Large intestine (tissue), 3 donors: ENCODE data around the gene SGMS1. TPM values are rescaled to one million over a fixed set of nuclear protein-coding genes. Genes with fewer than 3 reads are reported as not detected.

ENCODE experiments used
- DNase-seq, 2 donors: peaks; one replicate each; pipeline versions ENCODE4 v3.0.0 to v3.0.0-alpha.2; 2013
- H3K27ac ChIP-seq: one replicate; pipeline ENCODE4 v1.5.1; 2013; ENCODE audit warnings: low read length
- H3K27me3 ChIP-seq: 2 replicates; pipeline ENCODE4 v1.6.1; 2013; ENCODE audit warnings: low read length; ENCODE audit not compliant: control insufficient read depth, insufficient read depth
- H3K36me3 ChIP-seq: 2 replicates; pipeline ENCODE4 v1.6.1; 2013; ENCODE audit warnings: low read length; ENCODE audit not compliant: control insufficient read depth, insufficient read depth
- H3K4me1 ChIP-seq: one replicate; pipeline ENCODE4 v1.6.1; 2013; ENCODE audit warnings: low read length; ENCODE audit not compliant: control insufficient read depth, insufficient read depth
- H3K4me3 ChIP-seq: one replicate; pipeline ENCODE4 v1.5.1; 2013; ENCODE audit warnings: low read length
- H3K9me3 ChIP-seq: one replicate; pipeline ENCODE4 v1.6.1; 2013; ENCODE audit warnings: mild to moderate bottlenecking, low read depth, low read length, moderate library complexity; ENCODE audit not compliant: control insufficient read depth
- WGBS: methylation state at CpG from one replicate; pipeline ENCODE4 v1.1.5; 2013; ENCODE audit warnings: low lambda C conversion rate; ENCODE audit not compliant: insufficient coverage; 5-methylcytosine and 5-hydroxymethylcytosine counted together
- polyA plus RNA-seq: library from polyadenylated mRNA; unstranded; fragments of 120-200 nt; gene quantifications from one replicate; pipeline ENCODE4 v1.2.1, GENCODE V29; 2013

Gene SGMS1
- polyA plus RNA-seq, 1 donor = 22.8 TPM

DNA sequence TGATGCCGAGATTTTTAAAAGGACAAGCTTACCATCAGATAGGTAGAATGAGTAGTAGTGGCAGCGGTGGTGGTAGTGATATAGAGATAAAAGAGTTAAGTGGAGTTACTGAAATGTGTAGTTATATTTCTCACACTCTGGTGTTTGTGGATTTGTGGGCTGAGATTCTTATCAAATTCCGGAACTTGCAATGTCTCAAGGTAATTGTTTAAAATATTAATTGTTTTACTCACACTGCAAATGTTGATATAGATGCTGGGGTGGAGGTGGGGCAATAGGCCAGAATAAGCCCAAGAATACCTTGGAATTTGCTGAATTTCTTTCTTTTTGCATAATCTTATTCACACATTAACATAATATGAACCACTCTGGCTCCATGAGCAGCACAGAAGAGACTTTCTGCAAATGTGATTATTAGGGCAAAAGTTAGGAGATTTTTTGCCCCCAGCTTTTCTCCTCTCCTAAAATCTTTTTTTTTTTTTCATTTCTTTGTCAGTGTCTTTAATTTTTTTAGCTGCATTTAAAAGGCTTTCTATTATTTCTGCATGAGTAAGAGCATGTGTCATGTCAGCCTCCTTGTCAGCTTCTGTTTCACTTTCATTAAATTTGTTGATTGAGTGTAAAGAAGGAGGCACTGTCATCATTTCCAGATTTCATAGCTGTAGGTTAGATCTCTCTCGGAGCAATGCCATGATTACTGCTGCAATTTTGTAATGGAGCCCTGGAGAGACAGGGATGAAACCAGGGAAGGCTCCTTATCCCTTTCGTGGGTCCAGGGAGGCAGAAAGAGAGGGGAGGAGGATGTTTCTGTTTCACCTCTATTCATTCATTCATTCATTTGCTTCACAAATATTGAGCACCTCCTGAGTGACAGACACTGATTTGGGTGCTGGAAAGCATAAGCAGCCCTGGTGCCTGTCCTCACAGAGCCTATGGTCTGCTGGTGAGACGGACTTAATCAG, 13.1 kb upstream of the SGMS1 start:
- no peak overlapping the region for H3K27ac ChIP-seq
- no peaks in the 10 kb centered on the region for H3K9me3 ChIP-seq
- 91% methylated on average over 2 of the region's 6 CpGs for WGBS
- DNase-seq = no peak
- no peak overlapping the region for H3K4me3 ChIP-seq
- no peaks in the 10 kb centered on the region for H3K36me3 ChIP-seq
- H3K4me1 ChIP-seq = no peaks in the 10 kb centered on the region
- H3K27me3 ChIP-seq = no peaks in the 10 kb centered on the region

DNA sequence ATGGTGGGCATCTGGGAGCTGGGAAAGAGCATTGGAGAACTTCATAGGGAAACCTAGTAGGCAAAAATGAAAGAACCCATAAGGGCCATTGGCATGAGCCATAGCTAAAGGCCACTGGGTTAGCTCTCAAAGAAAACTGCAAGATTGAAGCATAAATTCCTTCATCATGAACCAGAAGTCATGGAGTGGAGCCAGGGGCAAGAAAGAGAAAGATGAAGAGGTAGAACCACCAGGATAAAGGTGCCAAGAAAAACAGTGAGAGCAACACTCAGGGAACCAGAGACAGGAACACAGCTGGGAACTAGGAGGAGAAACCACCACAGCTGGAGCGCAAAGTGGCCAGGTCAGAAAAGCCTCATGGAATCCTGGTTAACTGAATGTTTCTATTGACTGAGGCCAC, 11.5 kb upstream of the SGMS1 start:
- no peak for DNase-seq
- Histone ChIP-seq H3K9me3 (no peaks in the 10 kb centered on the region), H3K4me3 (no peak overlapping the region), H3K27me3 (no peaks in the 10 kb centered on the region), H3K4me1 (no peaks in the 10 kb centered on the region), H3K36me3 (peaks cover 4% of the 10 kb centered on the region), H3K27ac (no peak overlapping the region)
- no CpG with 5 or more reads among the region's 1 CpG for WGBS

DNA sequence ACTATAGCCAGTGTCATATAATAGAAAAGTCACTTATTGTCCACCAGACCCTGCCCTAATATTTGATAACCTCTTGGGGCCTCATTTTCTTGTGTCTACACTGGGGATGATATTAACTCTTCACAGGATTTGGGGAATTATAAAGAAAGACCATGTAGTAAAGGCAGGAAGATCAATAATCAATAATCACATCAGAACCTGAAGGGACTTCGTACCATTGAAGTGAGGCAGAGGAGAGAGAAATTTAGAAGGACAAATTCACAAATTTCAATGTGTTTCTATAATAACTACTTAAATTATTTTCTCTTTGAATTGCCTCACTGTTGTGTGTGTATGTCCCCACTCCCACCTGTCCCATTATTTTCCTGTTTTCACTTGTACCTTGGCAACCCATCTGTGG, 10.7 kb upstream of the SGMS1 start:
- H3K9me3 ChIP-seq = no peaks in the 10 kb centered on the region
- no peak for DNase-seq
- no peak overlapping the region for H3K27ac ChIP-seq
- no peaks in the 10 kb centered on the region for H3K27me3 ChIP-seq
- no peaks in the 10 kb centered on the region for H3K4me1 ChIP-seq
- H3K36me3 ChIP-seq = peaks cover 10% of the 10 kb centered on the region
- no peak overlapping the region for H3K4me3 ChIP-seq
- whole genome bisulfite sequencing = no CpG with 5 or more reads among the region's 1 CpG

DNA sequence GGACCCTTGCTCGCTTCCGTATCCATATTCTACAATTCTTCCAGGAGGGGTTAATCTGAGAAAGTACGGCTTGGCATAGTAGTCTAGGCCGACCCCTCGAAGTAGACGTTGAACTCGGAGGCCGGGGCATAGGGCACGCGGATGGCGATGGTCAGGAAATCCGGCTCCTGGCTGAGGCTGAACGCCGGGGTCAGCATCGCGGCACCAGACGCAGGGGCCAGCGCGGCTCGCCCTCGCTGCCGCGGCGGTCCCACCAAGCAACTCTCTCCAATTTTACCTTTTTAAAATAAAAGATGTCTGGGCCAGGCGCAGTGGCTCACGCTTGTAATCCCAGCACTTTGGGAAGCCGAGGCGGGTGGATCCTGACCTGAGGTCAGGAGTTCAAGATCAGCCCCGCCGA, 7.3 kb upstream of the SGMS1 start:
- no CpG with 5 or more reads among the region's 30 CpGs for WGBS
- peaks cover 10% of the 10 kb centered on the region for H3K36me3 ChIP-seq
- no peaks in the 10 kb centered on the region for H3K4me1 ChIP-seq
- H3K4me3 ChIP-seq = no peak overlapping the region
- no peaks in the 10 kb centered on the region for H3K27me3 ChIP-seq
- H3K27ac ChIP-seq = no peak overlapping the region
- DNase-seq = no peak
- H3K9me3 ChIP-seq = no peaks in the 10 kb centered on the region

DNA sequence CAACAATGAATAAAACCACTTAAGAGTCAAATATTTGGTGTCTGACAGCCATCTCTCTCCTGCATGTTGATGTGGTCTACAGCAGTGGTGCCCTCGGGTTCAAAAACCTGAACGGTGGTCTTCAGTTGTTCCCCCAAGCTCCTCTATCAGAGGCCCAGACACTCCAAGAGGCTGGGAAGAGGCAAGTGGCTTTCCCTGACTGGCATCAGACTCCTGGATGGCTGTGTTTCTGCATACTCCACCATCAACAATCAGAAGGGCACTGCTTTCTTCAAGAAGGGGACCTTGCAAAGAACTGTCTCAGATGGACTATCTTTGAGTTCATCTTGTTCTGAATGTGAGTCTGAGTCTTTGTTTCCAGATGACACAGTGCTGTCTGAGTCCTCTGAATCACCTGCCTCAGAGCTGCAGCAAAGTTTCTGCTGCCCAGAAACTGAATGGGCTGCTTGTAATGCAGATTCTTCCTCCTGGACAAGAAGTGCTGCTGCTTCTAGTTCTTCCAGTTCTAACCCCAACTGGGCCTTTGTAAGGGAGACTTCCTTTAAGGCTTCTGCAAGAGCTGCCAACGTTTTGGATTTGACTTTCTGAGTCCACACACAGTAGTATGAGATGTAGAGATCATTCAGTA, 5.9 kb upstream of the SGMS1 start:
- H3K4me1 ChIP-seq = no peaks in the 10 kb centered on the region
- DNase-seq = no peak
- H3K9me3 ChIP-seq = no peaks in the 10 kb centered on the region
- no peak overlapping the region for H3K4me3 ChIP-seq
- peaks cover 10% of the 10 kb centered on the region for H3K36me3 ChIP-seq
- 100% methylated on average over 1 of the region's 3 CpGs for WGBS
- H3K27ac ChIP-seq = no peak overlapping the region
- H3K27me3 ChIP-seq = no peaks in the 10 kb centered on the region

DNA sequence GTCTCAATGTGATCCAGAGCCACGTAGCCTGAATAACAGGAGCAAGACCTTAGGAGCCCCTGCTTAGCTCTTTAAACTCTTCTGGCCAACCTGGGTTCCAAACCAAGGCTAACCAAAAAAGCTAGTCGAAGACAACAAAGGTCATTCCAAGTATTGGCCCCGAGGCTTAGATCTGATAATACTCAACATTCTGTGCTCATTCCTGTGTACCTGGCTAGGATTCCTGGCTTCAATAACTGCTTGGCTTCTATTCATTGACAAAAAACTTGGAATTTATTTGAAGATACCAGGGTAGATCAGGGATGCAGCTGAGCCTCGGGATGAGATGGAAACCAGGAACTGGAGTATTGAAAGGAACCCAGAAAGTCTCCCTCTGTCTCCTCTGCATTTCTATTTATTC, 4.1 kb upstream of the SGMS1 start:
- H3K4me1 ChIP-seq = no peaks in the 10 kb centered on the region
- peaks cover 10% of the 10 kb centered on the region for H3K36me3 ChIP-seq
- H3K27me3 ChIP-seq = no peaks in the 10 kb centered on the region
- H3K9me3 ChIP-seq = no peaks in the 10 kb centered on the region
- DNase-seq = no peak
- 80% methylated on average over 1 of the region's 4 CpGs for WGBS
- no peak overlapping the region for H3K4me3 ChIP-seq
- no peak overlapping the region for H3K27ac ChIP-seq

DNA sequence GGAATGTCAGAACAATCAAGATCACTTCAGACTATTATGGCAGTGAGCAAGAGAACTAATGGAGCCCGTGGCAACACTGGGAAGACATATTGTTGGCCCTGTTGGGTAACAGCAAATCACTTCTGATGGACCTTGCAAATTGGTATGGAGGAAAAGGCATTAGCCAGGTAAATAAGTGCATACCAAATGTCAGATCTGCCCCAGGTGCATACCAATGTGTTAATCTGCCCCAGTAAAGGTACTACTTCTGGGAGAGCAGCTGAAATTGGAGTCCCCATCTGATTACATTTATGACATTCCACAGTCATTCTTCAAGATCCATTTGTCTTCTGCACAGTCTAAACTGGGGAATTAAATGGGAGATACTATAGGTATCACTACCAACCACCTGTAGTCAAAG, 3.7 kb upstream of the SGMS1 start:
- H3K4me3 ChIP-seq = no peak overlapping the region
- no peaks in the 10 kb centered on the region for H3K4me1 ChIP-seq
- H3K36me3 ChIP-seq = peaks cover 10% of the 10 kb centered on the region
- no CpG with 5 or more reads among the region's 1 CpG for WGBS
- DNase-seq = no peak
- no peaks in the 10 kb centered on the region for H3K27me3 ChIP-seq
- H3K9me3 ChIP-seq = no peaks in the 10 kb centered on the region
- no peak overlapping the region for H3K27ac ChIP-seq

DNA sequence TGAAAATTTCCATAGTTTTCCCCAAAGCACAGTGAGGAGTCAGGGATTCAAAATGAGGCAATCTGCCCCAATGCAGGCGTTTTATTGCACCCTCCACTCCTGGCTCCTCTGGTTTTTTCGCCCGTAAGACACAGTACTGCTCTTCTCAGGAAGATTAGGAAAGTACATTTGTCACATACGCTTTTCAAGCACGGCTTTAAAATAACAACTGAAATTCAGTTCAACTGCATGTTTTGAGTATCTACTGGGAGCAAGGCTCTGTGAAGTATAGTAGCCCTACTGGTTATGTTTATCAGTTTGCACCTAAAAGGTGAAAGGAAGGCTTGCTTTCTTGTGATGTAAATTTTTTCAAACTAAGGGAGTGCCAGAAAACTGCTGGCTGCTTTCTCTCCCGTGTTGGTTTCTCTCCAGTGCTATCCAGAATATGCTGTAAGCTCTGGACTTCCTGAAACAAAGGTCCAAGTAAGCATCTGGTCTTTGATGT, 1.9 kb upstream of the SGMS1 start:
- Histone ChIP-seq H3K27me3 (no peaks in the 10 kb centered on the region), H3K27ac (peak overlapping the region; percentile 97), H3K4me3 (peak overlapping the region; percentile 56), H3K36me3 (peaks cover 10% of the 10 kb centered on the region), H3K4me1 (peaks cover 6% of the 10 kb centered on the region), H3K9me3 (no peaks in the 10 kb centered on the region)
- no peak for DNase-seq
- 0% methylated on average over 1 of the region's 6 CpGs for WGBS

DNA sequence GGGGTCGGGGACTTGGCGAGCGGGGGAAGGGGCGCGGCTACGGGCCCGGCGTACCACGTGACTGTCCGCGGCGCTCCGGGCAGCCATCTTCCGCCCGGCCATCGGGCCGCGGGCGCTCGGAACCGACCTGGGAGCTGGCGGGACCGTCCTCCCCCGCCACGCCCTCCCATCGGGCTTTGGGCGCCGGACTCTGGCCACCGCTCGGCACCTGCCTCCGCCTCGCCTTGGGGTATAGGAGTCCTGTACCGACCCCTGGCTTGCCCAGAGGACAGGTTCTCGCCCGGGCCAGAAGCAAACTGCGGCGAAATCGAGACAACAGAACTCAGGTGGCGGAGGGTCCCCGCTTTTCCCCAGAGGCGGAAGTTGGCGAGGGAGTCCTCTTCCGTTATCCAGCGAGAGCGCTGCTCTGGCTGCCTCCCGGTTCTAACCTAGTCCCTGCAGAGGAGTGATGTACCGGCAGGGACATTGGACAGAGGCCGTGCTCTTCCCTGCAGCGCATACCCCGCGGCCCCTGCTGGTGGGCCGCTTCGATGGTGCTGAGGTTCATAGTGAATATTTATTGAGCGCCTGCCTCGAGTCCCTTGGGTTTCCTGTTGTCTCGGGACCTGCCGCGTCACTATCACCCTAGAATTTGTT, 1.2 kb upstream of the SGMS1 start:
- WGBS = no CpG with 5 or more reads among the region's 58 CpGs
- Histone ChIP-seq H3K4me1 (peaks cover 6% of the 10 kb centered on the region), H3K27me3 (no peaks in the 10 kb centered on the region), H3K4me3 (peak overlapping the region; percentile 56), H3K27ac (peak overlapping the region; percentile 97), H3K36me3 (peaks cover 4% of the 10 kb centered on the region), H3K9me3 (no peaks in the 10 kb centered on the region)
- peak in 1 of 2 donors; percentile 63 for DNase-seq

DNA sequence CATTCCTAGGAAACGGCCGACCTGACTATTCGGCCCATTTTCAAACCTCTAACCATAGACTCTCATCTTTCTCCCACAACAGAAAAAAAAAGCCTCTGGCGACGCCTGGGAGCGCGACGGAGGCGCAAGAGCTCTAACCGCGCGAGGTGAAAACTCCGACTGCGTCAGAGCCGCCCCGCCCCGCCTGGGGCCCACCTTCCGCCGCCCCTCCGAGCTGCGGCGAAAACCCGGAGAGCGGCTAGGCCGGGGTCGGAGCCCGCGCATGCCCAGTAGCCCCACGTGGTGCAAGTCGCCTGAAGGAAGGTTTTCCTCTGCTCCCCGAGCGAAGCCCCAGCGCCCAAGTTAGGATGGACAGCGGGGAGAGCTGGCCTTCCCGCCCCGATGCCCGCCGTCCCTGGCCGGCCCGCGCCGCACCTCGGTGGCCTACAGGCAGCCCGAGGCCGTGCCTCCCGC, 683 bp upstream of the SGMS1 start:
- Histone ChIP-seq H3K27ac (peak overlapping the region; percentile 97), H3K9me3 (no peaks in the 10 kb centered on the region), H3K4me1 (peaks cover 6% of the 10 kb centered on the region), H3K27me3 (no peaks in the 10 kb centered on the region), H3K36me3 (no peaks in the 10 kb centered on the region), H3K4me3 (peak overlapping the region; percentile 56)
- peak; percentile 97 to 99 for DNase-seq
- no CpG with 5 or more reads among the region's 46 CpGs for WGBS
